Camera-type eye (tissue), 1 donor: ENCODE measurements around the gene WDR45B. TPM values are rescaled to one million over a fixed set of nuclear protein-coding genes. Genes with fewer than 3 reads are reported as not detected.

Experiments
- total RNA-seq: library from RNA; depleted of rRNA; stranded (reverse); fragments of >200 nt; gene quantifications from one replicate; pipeline ENCODE4 v1.2.3, GENCODE V29; 2014

WDR45B gene
- total RNA-seq = 68.2 TPM

GRCh38 chr17:82648165-82648668, at the start of gene WDR45B:
TSS of gene WDR45B (minus strand) at chr17:82648444. CDS start at chr17:82648340, 104 bp downstream.

Other genes starting within 250 kb of the WDR45B start
- 42.7 TPM for gene HEXD, start 230.1 kb downstream of the WDR45B start, total RNA-seq
- gene OGFOD3, start 229.9 kb downstream of the WDR45B start, total RNA-seq = 32.9 TPM
- gene CYBC1, start 197.7 kb downstream of the WDR45B start, total RNA-seq = 54.4 TPM
- gene NARF, start 189.7 kb downstream of the WDR45B start, total RNA-seq = 78.2 TPM
- gene FOXK2, start 128.7 kb downstream of the WDR45B start, total RNA-seq = 43.0 TPM
- gene RAB40B, start 50.3 kb upstream of the WDR45B start, total RNA-seq = 27.8 TPM
- gene FN3KRP, start 68.3 kb upstream of the WDR45B start, total RNA-seq = 51.3 TPM
- gene FN3K, start 87.2 kb upstream of the WDR45B start, total RNA-seq = 19.8 TPM
- 63.9 TPM for gene TBCD, start 103.6 kb upstream of the WDR45B start, total RNA-seq
- gene ZNF750, start 191.6 kb upstream of the WDR45B start, total RNA-seq = 1.6 TPM